Caco-2 (cell line): ENCODE results near the gene IL27RA. TPM values are rescaled to one million over a fixed set of nuclear protein-coding genes. Genes with fewer than 3 reads are reported as not detected.

Experiments used
- BruUV-seq: library from RNA; stranded (reverse); fragments of 400-500 nt; replicated peaks from 2 replicates; lab custom pipeline; 2021; lab: Mats Ljungman, UMichigan
- CTCF ChIA-PET: fragments of 300-600 bp; sonication (Branson Sonifier 250); formaldehyde crosslinking; loops from one replicate; lab custom pipeline; 2022; ENCODE audit warnings: antibody characterized with exemption; lab: Charles Lee
- POLR2A ChIA-PET: fragments of 300-600 bp; sonication (Branson Sonifier 250); formaldehyde crosslinking; loops from one replicate; lab custom pipeline; 2022; ENCODE audit warnings: antibody characterized with exemption; lab: Charles Lee
- DNase-seq, 2 experiments: peaks; one replicate each; pipeline versions ENCODE4 v3.0.0 to v3.0.0-alpha.2; 2020 to 2022
- H3K27me3 ChIP-seq: replicated peaks from 2 replicates; pipeline ENCODE4 v1.6.0; 2011; ENCODE audit warnings: low read length; ENCODE audit not compliant: control insufficient read depth, insufficient read depth
- H3K36me3 ChIP-seq: 2 replicates; pipeline ENCODE4 v1.5.1; 2011; ENCODE audit warnings: low read length; ENCODE audit not compliant: control insufficient read depth, insufficient read depth
- H3K4me1 ChIP-seq: fragments of 250-450 bp; sonication (Bioruptor Pico); 2 replicates; pipeline ENCODE4 v1.5.1; 2020; ENCODE audit warnings: mild to moderate bottlenecking
- H3K4me3 ChIP-seq: 2 replicates; pipeline ENCODE4 v1.5.1; 2011; ENCODE audit warnings: low read depth, mild to moderate bottlenecking, control low read depth, low read length
- H3K9me3 ChIP-seq: fragments of 250-450 bp; sonication (Bioruptor Pico); 2 replicates; pipeline ENCODE4 v1.5.1; 2020; ENCODE audit warnings: mild to moderate bottlenecking, moderate library complexity
- H3K27ac Mint-ChIP-seq: one replicate; pipeline ENCODE4 v1.8.0; 2022; ENCODE audit warnings: mixed read lengths; ENCODE audit not compliant: unreplicated experiment
- H3K27me3 Mint-ChIP-seq: one replicate; pipeline ENCODE4 v1.8.0; 2022; ENCODE audit warnings: mixed read lengths; ENCODE audit not compliant: insufficient read depth, unreplicated experiment
- H3K36me3 Mint-ChIP-seq: one replicate; pipeline ENCODE4 v1.8.0; 2022; ENCODE audit warnings: mild to moderate bottlenecking, mixed read lengths; ENCODE audit not compliant: insufficient read depth, unreplicated experiment
- H3K4me1 Mint-ChIP-seq: one replicate; pipeline ENCODE4 v1.8.0; 2022; ENCODE audit warnings: low read depth, mixed read lengths; ENCODE audit not compliant: unreplicated experiment
- H3K4me3 Mint-ChIP-seq: one replicate; pipeline ENCODE4 v1.8.0; 2022; ENCODE audit warnings: mild to moderate bottlenecking, moderate library complexity, mixed read lengths; ENCODE audit not compliant: unreplicated experiment
- H3K9me3 Mint-ChIP-seq: one replicate; pipeline ENCODE4 v1.8.0; 2022; ENCODE audit warnings: mixed read lengths; ENCODE audit not compliant: unreplicated experiment
- intact Hi-C: fragments of 100-400 bp; cut with micrococcal nuclease; formaldehyde crosslinking; loops from one replicate; pipeline ENCODE4 v1.10.0; 2022; ENCODE audit not compliant: unreplicated experiment
- total RNA-seq: library from RNA; stranded (reverse); gene quantifications from 2 replicates; pipeline ENCODE4 v1.2.3, GENCODE V29; 2022
- TF ChIP-seq, protein P1 (sequence below), 2 experiments: fragments of 200-600 bp in 1 of 2; IDR thresholded peaks; 1 replicate in 1 of 2; 2 replicates in 1 of 2; pipeline versions ENCODE4 v1.5.1 to v1.8.0; 2011 to 2022; ENCODE audit warnings: antibody characterized with exemption in 1 of 2, control low read depth in 1 of 2, inconsistent platforms in 1 of 2, low read depth in 1 of 2, low read length in 1 of 2, mild to moderate bottlenecking in 1 of 2, moderate library complexity in 1 of 2; ENCODE audit not compliant: insufficient read depth in 1 of 2, severe bottlenecking in 1 of 2, unreplicated experiment in 1 of 2

The IL27RA gene
- total RNA-seq, 1 experiment from 2014 or later: 4.7 TPM

DNA sequence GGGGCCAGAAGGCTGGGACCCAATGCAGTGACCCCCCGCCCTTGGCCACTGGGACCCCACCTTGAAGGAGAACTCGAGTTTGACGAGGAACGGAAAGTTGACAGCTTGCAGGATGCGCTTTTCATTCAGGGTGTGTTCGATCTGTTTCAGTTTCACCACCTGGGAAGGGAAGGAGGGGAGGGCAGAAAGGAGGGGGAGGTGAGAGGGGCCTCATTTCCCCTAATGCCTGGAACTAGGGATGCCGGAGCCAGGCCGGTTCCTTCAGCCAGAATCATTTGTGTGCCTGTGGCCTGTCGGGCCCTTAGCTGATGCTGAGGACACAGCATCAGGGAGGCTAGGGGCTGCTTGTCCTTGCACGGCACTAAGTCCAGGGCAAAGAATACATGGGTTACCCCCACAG is 71.2 kb downstream of the IL27RA start:
- ChIA-PET CTCF (no interaction called here), POLR2A (no interaction called here)
- intact Hi-C loops: no loop called here
- Histone ChIP-seq H3K27me3 (no peaks in the 10 kb centered on the region), H3K36me3 (no peaks in the 10 kb centered on the region), H3K9me3 (no peaks in the 10 kb centered on the region), H3K4me1 (no peaks in the 10 kb centered on the region), H3K4me3 (no peak overlapping the region)
- DNase-seq: no peak
- Mint-ChIP-seq H3K36me3 (peaks cover 6% of the 10 kb centered on the region), H3K9me3 (no peaks in the 10 kb centered on the region), H3K27me3 (no peaks in the 10 kb centered on the region), H3K27ac (no peak overlapping the region), H3K4me1 (no peaks in the 10 kb centered on the region), H3K4me3 (no peak overlapping the region)
- TF ChIP-seq, protein P1, sequence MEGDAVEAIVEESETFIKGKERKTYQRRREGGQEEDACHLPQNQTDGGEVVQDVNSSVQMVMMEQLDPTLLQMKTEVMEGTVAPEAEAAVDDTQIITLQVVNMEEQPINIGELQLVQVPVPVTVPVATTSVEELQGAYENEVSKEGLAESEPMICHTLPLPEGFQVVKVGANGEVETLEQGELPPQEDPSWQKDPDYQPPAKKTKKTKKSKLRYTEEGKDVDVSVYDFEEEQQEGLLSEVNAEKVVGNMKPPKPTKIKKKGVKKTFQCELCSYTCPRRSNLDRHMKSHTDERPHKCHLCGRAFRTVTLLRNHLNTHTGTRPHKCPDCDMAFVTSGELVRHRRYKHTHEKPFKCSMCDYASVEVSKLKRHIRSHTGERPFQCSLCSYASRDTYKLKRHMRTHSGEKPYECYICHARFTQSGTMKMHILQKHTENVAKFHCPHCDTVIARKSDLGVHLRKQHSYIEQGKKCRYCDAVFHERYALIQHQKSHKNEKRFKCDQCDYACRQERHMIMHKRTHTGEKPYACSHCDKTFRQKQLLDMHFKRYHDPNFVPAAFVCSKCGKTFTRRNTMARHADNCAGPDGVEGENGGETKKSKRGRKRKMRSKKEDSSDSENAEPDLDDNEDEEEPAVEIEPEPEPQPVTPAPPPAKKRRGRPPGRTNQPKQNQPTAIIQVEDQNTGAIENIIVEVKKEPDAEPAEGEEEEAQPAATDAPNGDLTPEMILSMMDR (IDR thresholded peaks at IDR 0.05; ENCODE audit: insufficient read depth in 1 of 2, low read depth in 1 of 2, low read length in 1 of 2, severe bottlenecking in 1 of 2, unreplicated experiment in 1 of 2): no peak
- BruUV-seq: no TSS peak

Other genes with a start within 250 kb of the IL27RA start
- 4.0 and 5.7 TPM in 2 replicates for gene ZSWIM4, start 236.3 kb upstream of the IL27RA start, total RNA-seq
- not detected in 2 replicates for gene NANOS3, start 154.6 kb upstream of the IL27RA start, total RNA-seq
- gene BRME1, start 125.6 kb upstream of the IL27RA start, total RNA-seq: 17.3 and 17.4 TPM in 2 replicates
- 48.2 and 49.4 TPM in 2 replicates for gene CC2D1A, start 125.6 kb upstream of the IL27RA start, total RNA-seq
- 0.72 TPM in 1 of 2 replicates, not detected in the other for gene PODNL1, start 93.3 kb upstream of the IL27RA start, total RNA-seq
- gene DCAF15, start 79.3 kb upstream of the IL27RA start, total RNA-seq: 41.1 and 43.0 TPM in 2 replicates
- 11.5 and 13.4 TPM in 2 replicates for gene RFX1, start 25.4 kb upstream of the IL27RA start, total RNA-seq
- not detected in 2 replicates for gene RLN3, start 3.6 kb upstream of the IL27RA start, total RNA-seq
- 25.9 TPM in 2 replicates for gene PALM3, start 30.3 kb downstream of the IL27RA start, total RNA-seq
- gene MISP3, start 41.0 kb downstream of the IL27RA start, total RNA-seq: 5.2 TPM in 2 replicates
- not detected in 2 replicates for gene C19orf67, start 54.0 kb downstream of the IL27RA start, total RNA-seq
- gene SAMD1, start 59.0 kb downstream of the IL27RA start, total RNA-seq: 38.3 and 47.1 TPM in 2 replicates
- gene PRKACA, start 86.0 kb downstream of the IL27RA start, total RNA-seq: 46.4 and 51.9 TPM in 2 replicates
- gene ASF1B, start 104.8 kb downstream of the IL27RA start, total RNA-seq: 37.7 and 40.2 TPM in 2 replicates
- gene ADGRL1, start 174.4 kb downstream of the IL27RA start, total RNA-seq: 16.9 and 17.6 TPM in 2 replicates